GM19463 (cell line): ENCODE results near the gene NDUFB6.
A peak's percentile ranks its signal among the peaks of the same experiment; 100 is the strongest.
"Not testable (repeated sequence)": the region's sequence is repeated elsewhere in the genome, so short reads cannot be mapped to it uniquely, and the experiment has no call there.

Source experiments
- ATAC-seq: cut with Tn5 transposase; IDR thresholded peaks from one replicate; pipeline ENCODE4 v1.9.1; 2021; ENCODE audit warnings: mild to moderate bottlenecking, moderate library complexity; ENCODE audit not compliant: unreplicated experiment

NDUFB6 gene

GRCh38 chr9:32524892-32525708 is 47.9 kb downstream of the NDUFB6 start:
- peak; percentile 22 for ATAC-seq

GRCh38 chr9:32524558-32524891 is 48.4 kb downstream of the NDUFB6 start:
- not testable (repeated sequence) for ATAC-seq

- no peak for ATAC-seq
These were observed 49.0 kb downstream of the NDUFB6 start for GRCh38 chr9:32523910-32524309.

- no peak for ATAC-seq
These were observed 54.7 kb downstream of the NDUFB6 start for GRCh38 chr9:32518276-32518675.

GRCh38 chr9:32516241-32516640 is 56.7 kb downstream of the NDUFB6 start:
- ATAC-seq = no peak

DNA sequence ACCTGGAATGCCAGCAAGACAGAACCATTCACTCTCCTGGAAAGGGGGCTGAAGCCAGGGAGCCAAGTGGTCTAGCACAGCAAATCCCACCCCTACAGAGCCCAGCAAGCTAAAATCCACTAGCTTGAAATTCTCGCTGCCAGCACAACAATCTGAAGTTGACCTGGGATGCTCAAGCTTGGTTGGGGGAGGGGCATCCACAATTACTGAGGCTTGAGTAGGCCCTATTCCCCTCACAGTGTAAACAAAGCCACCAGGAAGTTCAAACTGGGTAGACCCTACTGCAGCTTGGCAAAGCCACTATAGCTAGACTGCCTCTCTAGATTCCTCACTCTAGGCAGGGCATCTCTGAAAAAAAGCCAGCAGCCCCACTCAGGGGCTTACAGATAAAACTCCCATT is 64.2 kb downstream of the NDUFB6 start:
- no peak for ATAC-seq

- ATAC-seq = no peak
These were observed 70.0 kb downstream of the NDUFB6 start for GRCh38 chr9:32503008-32503407.
